GM18907 (cell line): ENCODE data around the gene TAF12.
"Not testable (repeated sequence)": the region's sequence is repeated elsewhere in the genome, so short reads cannot be mapped to it uniquely, and the experiment has no call there.

Experiments used
- ATAC-seq: cut with Tn5 transposase; IDR thresholded peaks from one replicate; pipeline ENCODE4 v1.9.1; 2021; ENCODE audit warnings: mild to moderate bottlenecking, moderate library complexity; ENCODE audit not compliant: unreplicated experiment

TAF12 gene

GRCh38 chr1:28642847-28643635 lies at the start of gene TAF12:
TAF12 (minus strand) TSS chr1:28643067; CDS start chr1:28622081, 20,986 bp downstream.
- ATAC-seq = peak; percentile 81

- ATAC-seq = not testable (repeated sequence)
Measured at GRCh38 chr1:28691627-28692026, 48.8 kb upstream of the TAF12 start.

GRCh38 chr1:28684937-28685336 lies 42.1 kb upstream of the TAF12 start:
- no peak for ATAC-seq

GRCh38 chr1:28682840-28683239 lies 40.0 kb upstream of the TAF12 start:
- ATAC-seq = no peak

GRCh38 chr1:28680151-28680550 lies 37.3 kb upstream of the TAF12 start:
- ATAC-seq = no peak

- no peak for ATAC-seq
Measured at GRCh38 chr1:28675924-28676257, 33.0 kb upstream of the TAF12 start.

- ATAC-seq = not testable (repeated sequence)
Measured at GRCh38 chr1:28672971-28673370, 30.1 kb upstream of the TAF12 start.

- no peak for ATAC-seq
Measured at GRCh38 chr1:28671254-28671780, 28.4 kb upstream of the TAF12 start.

- peak; percentile 50 for ATAC-seq
Measured at GRCh38 chr1:28668956-28669723, 26.3 kb upstream of the TAF12 start.

- ATAC-seq = peak; percentile 76
Measured at GRCh38 chr1:28668191-28668955, 25.5 kb upstream of the TAF12 start, which contains the start of gene GMEB1. GMEB1 (plus strand) TSS chr1:28668784; CDS start chr1:28683613, 14,829 bp downstream.

GRCh38 chr1:28666806-28667205 lies 23.9 kb upstream of the TAF12 start:
- ATAC-seq = no peak

- no peak for ATAC-seq
Measured at GRCh38 chr1:28663871-28664470, 21.1 kb upstream of the TAF12 start.

- no peak for ATAC-seq
Measured at GRCh38 chr1:28656335-28656734, 13.5 kb upstream of the TAF12 start.

GRCh38 chr1:28655448-28656311 lies 12.8 kb upstream of the TAF12 start:
- not testable (repeated sequence) for ATAC-seq

- not testable (repeated sequence) for ATAC-seq
Measured at GRCh38 chr1:28653870-28654269, 11.0 kb upstream of the TAF12 start.

GRCh38 chr1:28653063-28653462 lies 10.2 kb upstream of the TAF12 start:
- not testable (repeated sequence) for ATAC-seq

- ATAC-seq = peak; percentile 75
Measured at GRCh38 chr1:28648474-28649198, 5.8 kb upstream of the TAF12 start, which contains the start of gene RNU11. RNU11 (plus strand) TSS chr1:28648600.

- ATAC-seq = peak; percentile 73
Measured at GRCh38 chr1:28648008-28648473, 5.2 kb upstream of the TAF12 start.

- no peak for ATAC-seq
Measured at GRCh38 chr1:28646040-28646439, 3.2 kb upstream of the TAF12 start.
